HCT116 (cell line): Measurements from ENCODE around the gene POC1B. TPM values are rescaled to one million over a fixed set of nuclear protein-coding genes. Genes with fewer than 3 reads are reported as not detected.

Experiments used
- ATAC-seq: fragments of 200-7000 bp; cut with Tn5 transposase; 2 replicates; pipeline ENCODE4 v1.9.1; 2020; ENCODE audit warnings: mild to moderate bottlenecking, moderate library complexity
- BruUV-seq: library from RNA; stranded (reverse); fragments of 400-500 nt; replicated peaks from 2 replicates; lab custom pipeline; 2021; lab: Mats Ljungman, UMichigan
- CTCF ChIA-PET: fragments of 300-600 bp; sonication (Branson Sonifier 250); formaldehyde crosslinking; loops from one replicate; lab custom pipeline; 2021; ENCODE audit warnings: antibody characterized with exemption; lab: Charles Lee
- POLR2A ChIA-PET: fragments of 300-600, 350-600 bp; sonication (Branson Sonifier 250); formaldehyde crosslinking; loops from one replicate; lab custom pipeline; 2021; ENCODE audit warnings: antibody characterized with exemption; lab: Charles Lee
- RAD21 ChIA-PET, 2 experiments: fragments of 300-600 bp; sonication (Branson Sonifier 250); formaldehyde crosslinking; loops; one replicate each; lab custom pipeline; 2023; ENCODE audit warnings: low total read pairs in 2 of 2; ENCODE audit not compliant: uncharacterized antibody in 2 of 2, unreplicated experiment in 2 of 2, low non-redundant PET in 1 of 2; lab: Charles Lee
- DNase-seq: peaks from one replicate; pipeline ENCODE4 v3.0.0-alpha.2; 2010; ENCODE audit warnings: low read depth, low spot score
- H2AFZ ChIP-seq: fragments of 200-600 bp; shearing (Covaris generic), sonication (generic); 2 replicates; pipeline ENCODE4 v1.6.1; 2017; ENCODE audit warnings: low read depth, mixed run types, mixed read lengths, antibody characterized with exemption, low read length; ENCODE audit not compliant: poor library complexity, severe bottlenecking
- H3K27ac ChIP-seq: 2 replicates; pipeline ENCODE4 v1.5.1; 2012; ENCODE audit warnings: low read depth, low read length
- H3K27me3 ChIP-seq: fragments of 200-600 bp; sonication (generic); 2 replicates; pipeline ENCODE4 v1.6.1; 2016; ENCODE audit warnings: mixed run types, low read length, mixed read lengths; ENCODE audit not compliant: insufficient read depth
- H3K36me3 ChIP-seq, 2 experiments: fragments of 200-500 bp in 1 of 2; fragments of 200-600 bp in 1 of 2; sonication (Bioruptor generic) in 1 of 2; sonication (generic) in 1 of 2; 2 replicates each; pipeline versions ENCODE4 v1.5.1 to v1.6.1; 2014 to 2016; ENCODE audit warnings: low read length in 2 of 2, inconsistent platforms in 1 of 2, mixed read lengths in 1 of 2, mixed run types in 1 of 2; ENCODE audit not compliant: insufficient read depth in 2 of 2, control insufficient read depth in 1 of 2
- H3K4me1 ChIP-seq, 2 experiments: fragments of 200-600 bp in 1 of 2; sonication (generic) in 1 of 2; 2 replicates each; pipeline versions ENCODE4 v1.5.1 to v1.6.1; 2012 to 2017; ENCODE audit warnings: low read length in 2 of 2, inconsistent platforms in 1 of 2, mild to moderate bottlenecking in 1 of 2, mixed read lengths in 1 of 2, mixed run types in 1 of 2, moderate library complexity in 1 of 2; ENCODE audit not compliant: insufficient read depth in 2 of 2, control insufficient read depth in 1 of 2
- H3K4me2 ChIP-seq: fragments of 200-600 bp; sonication (generic); 2 replicates; pipeline ENCODE4 v1.6.1; 2017; ENCODE audit warnings: mixed run types, low read length, mixed read lengths
- H3K4me3 ChIP-seq, 2 experiments: fragments of 200-600 bp in 1 of 2; sonication (generic) in 1 of 2; replicated peaks in 1 of 2; 2 replicates each; pipeline ENCODE4 v1.5.1; 2011 to 2016; ENCODE audit warnings: low read length in 2 of 2, control low read depth in 1 of 2, low read depth in 1 of 2, mild to moderate bottlenecking in 1 of 2, mixed read lengths in 1 of 2, mixed run types in 1 of 2
- H3K79me2 ChIP-seq: fragments of 200-600 bp; sonication (generic); 2 replicates; pipeline ENCODE4 v1.6.1; 2017; ENCODE audit warnings: mild to moderate bottlenecking, mixed run types, low read length, moderate library complexity, mixed read lengths; ENCODE audit not compliant: insufficient read depth
- H3K9ac ChIP-seq: fragments of 200-600 bp; sonication (generic); 2 replicates; pipeline ENCODE4 v1.6.1; 2016; ENCODE audit warnings: low read length, mixed read lengths
- H3K9me2 ChIP-seq: fragments of 200-600 bp; sonication (generic), shearing (Covaris generic); 2 replicates; pipeline ENCODE4 v1.6.1; 2017; ENCODE audit warnings: mixed run types, mild to moderate bottlenecking, moderate library complexity; ENCODE audit not compliant: insufficient read depth
- H3K9me3 ChIP-seq, 2 experiments: fragments of 200-500 bp in 1 of 2; fragments of 200-600 bp in 1 of 2; sonication (Bioruptor generic) in 1 of 2; sonication (generic) in 1 of 2; 2 replicates each; pipeline ENCODE4 v1.6.1; 2014 to 2017; ENCODE audit warnings: low read length in 2 of 2, mixed read lengths in 2 of 2, inconsistent platforms in 1 of 2, low read depth in 1 of 2, mild to moderate bottlenecking in 1 of 2, mixed run types in 1 of 2, moderate library complexity in 1 of 2; ENCODE audit not compliant: control insufficient read depth in 1 of 2, insufficient read depth in 1 of 2
- H4K20me1 ChIP-seq: fragments of 200-600 bp; sonication (generic), shearing (Covaris generic); 2 replicates; pipeline ENCODE4 v1.6.1; 2017; ENCODE audit warnings: mixed run types, mild to moderate bottlenecking, moderate library complexity; ENCODE audit not compliant: insufficient read depth
- CBX3 ChIP-seq: IDR thresholded peaks from 2 replicates; pipeline ENCODE4 v1.6.1; 2012; ENCODE audit warnings: low read depth
- CEBPB ChIP-seq: IDR thresholded peaks from 2 replicates; pipeline ENCODE4 v1.6.1; 2012; ENCODE audit warnings: low read depth
- EGR1 ChIP-seq: IDR thresholded peaks from 2 replicates; pipeline ENCODE4 v1.6.1; 2012; ENCODE audit warnings: low read depth
- EZH2 ChIP-seq: fragments of 200-600 bp; sonication (generic); IDR thresholded peaks from 2 replicates; pipeline ENCODE4 v1.6.1; 2017; ENCODE audit warnings: antibody characterized with exemption, mixed run types
- EZH2phosphoT487 ChIP-seq: fragments of 200-600 bp; IDR thresholded peaks from 2 replicates; pipeline ENCODE4 v1.6.1; 2018; ENCODE audit warnings: antibody characterized with exemption, borderline replicate concordance
- JUND ChIP-seq: IDR thresholded peaks from 2 replicates; pipeline ENCODE4 v1.6.1; 2012
- POLR2AphosphoS5 ChIP-seq: IDR thresholded peaks from 2 replicates; pipeline ENCODE4 v1.6.1; 2011; ENCODE audit warnings: mild to moderate bottlenecking, low read depth, low read length, moderate library complexity
- RAD21 ChIP-seq: IDR thresholded peaks from 2 replicates; pipeline ENCODE4 v1.6.1; 2012; ENCODE audit warnings: low read depth, mild to moderate bottlenecking
- TCF7L2 ChIP-seq: IDR thresholded peaks from 2 replicates; pipeline ENCODE4 v1.7.0; 2011; ENCODE audit warnings: borderline replicate concordance, inconsistent platforms; ENCODE audit not compliant: insufficient read depth, insufficient read length; ENCODE audit errors: extremely low read depth
- intact Hi-C: fragments of 100-400 bp; cut with micrococcal nuclease; formaldehyde crosslinking; loops from 2 replicates; pipeline ENCODE4 v1.10.0; 2022
- total RNA-seq: library from RNA; stranded (reverse); gene quantifications from one replicate; pipeline ENCODE4 v1.2.1, GENCODE V29; 2021; ENCODE audit not compliant: unreplicated experiment
- TF ChIP-seq, protein P1 (sequence below): IDR thresholded peaks from 2 replicates; pipeline ENCODE4 v1.6.1; 2012
- TF ChIP-seq, protein P2 (sequence below), 3 experiments: fragments of 200-600 bp in 1 of 3; sonication (generic) in 1 of 3; IDR thresholded peaks in 2 of 3; conservative IDR thresholded peaks in 1 of 3; 2 replicates each; pipeline ENCODE4 v1.5.1; 2012 to 2017; ENCODE audit warnings: low read depth in 2 of 3, low read length in 2 of 3, antibody characterized with exemption in 1 of 3, borderline replicate concordance in 1 of 3, control low read depth in 1 of 3, mild to moderate bottlenecking in 1 of 3, mixed read lengths in 1 of 3, mixed run types in 1 of 3, moderate library complexity in 1 of 3; ENCODE audit not compliant: insufficient read depth in 1 of 3

Gene POC1B
- total RNA-seq, 1 experiment from 2014 or later: 14.3 TPM

DNA sequence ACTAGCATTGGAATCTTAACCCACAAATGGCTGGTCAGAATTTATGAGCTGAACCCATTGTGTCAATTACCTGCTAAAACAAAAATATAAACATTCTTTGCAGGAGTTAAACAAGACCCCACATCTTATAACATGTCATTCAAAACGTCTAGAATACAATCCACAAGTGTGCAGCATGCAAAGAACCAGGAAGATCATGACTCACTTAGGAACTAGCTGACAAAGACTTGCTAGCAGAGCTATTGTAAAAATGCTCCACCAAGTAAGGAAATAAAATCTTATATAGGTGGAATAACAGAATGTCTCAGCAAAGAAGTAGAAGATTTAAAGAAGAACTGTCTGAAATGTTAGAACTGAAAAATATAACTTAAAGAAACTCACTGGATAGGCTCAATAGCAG, 26.5 kb upstream of the POC1B start:
- H3K27ac ChIP-seq: no peak overlapping the region
- no peak overlapping the region for H3K4me2 ChIP-seq
- H4K20me1 ChIP-seq: no peaks in the 10 kb centered on the region
- no peaks in the 10 kb centered on the region for H3K79me2 ChIP-seq
- TF ChIP-seq RAD21: no peak
- TF ChIP-seq, protein P1, sequence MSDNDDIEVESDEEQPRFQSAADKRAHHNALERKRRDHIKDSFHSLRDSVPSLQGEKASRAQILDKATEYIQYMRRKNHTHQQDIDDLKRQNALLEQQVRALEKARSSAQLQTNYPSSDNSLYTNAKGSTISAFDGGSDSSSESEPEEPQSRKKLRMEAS: no peak
- TF ChIP-seq POLR2AphosphoS5: no peak
- no peak for TF ChIP-seq TCF7L2
- TF ChIP-seq CBX3: no peak
- no peak for TF ChIP-seq CEBPB
- TF ChIP-seq EZH2phosphoT487: no peak
- no peak for TF ChIP-seq JUND
- TF ChIP-seq, protein P2, sequence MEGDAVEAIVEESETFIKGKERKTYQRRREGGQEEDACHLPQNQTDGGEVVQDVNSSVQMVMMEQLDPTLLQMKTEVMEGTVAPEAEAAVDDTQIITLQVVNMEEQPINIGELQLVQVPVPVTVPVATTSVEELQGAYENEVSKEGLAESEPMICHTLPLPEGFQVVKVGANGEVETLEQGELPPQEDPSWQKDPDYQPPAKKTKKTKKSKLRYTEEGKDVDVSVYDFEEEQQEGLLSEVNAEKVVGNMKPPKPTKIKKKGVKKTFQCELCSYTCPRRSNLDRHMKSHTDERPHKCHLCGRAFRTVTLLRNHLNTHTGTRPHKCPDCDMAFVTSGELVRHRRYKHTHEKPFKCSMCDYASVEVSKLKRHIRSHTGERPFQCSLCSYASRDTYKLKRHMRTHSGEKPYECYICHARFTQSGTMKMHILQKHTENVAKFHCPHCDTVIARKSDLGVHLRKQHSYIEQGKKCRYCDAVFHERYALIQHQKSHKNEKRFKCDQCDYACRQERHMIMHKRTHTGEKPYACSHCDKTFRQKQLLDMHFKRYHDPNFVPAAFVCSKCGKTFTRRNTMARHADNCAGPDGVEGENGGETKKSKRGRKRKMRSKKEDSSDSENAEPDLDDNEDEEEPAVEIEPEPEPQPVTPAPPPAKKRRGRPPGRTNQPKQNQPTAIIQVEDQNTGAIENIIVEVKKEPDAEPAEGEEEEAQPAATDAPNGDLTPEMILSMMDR (IDR thresholded peaks at IDR 0.05 in 2 of 3, conservative IDR thresholded peaks at IDR 0.05 in 1 of 3; ENCODE audit: borderline replicate concordance in 1 of 3, insufficient read depth in 1 of 3, low read depth in 2 of 3, low read length in 2 of 3): no peak
- TF ChIP-seq EGR1: no peak
- TF ChIP-seq EZH2: no peak
- H3K9me2 ChIP-seq: no peaks in the 10 kb centered on the region
- peaks cover 5 to 15% of the 10 kb centered on the region in 2 experiments; a peak in 3 of 4 replicates for H3K4me1 ChIP-seq
- H3K27me3 ChIP-seq: no peaks in the 10 kb centered on the region
- ChIA-PET RAD21 (no interaction called here), POLR2A (no interaction called here), CTCF (interaction anchor here (1.8 kb wide), 1 partner anchor 9 kb away, joined by 6 read pairs; no protein-coding TSS in a partner anchor)
- intact Hi-C loops: no loop called here
- no peak for DNase-seq
- H2AFZ ChIP-seq: no peak overlapping the region
- no peak overlapping the region for H3K9ac ChIP-seq
- no peaks in the 10 kb centered on the region for H3K36me3 ChIP-seq
- ATAC-seq: no peak
- BruUV-seq: no TSS peak
- H3K4me3 ChIP-seq: no peak overlapping the region
- H3K9me3 ChIP-seq: no peaks in the 10 kb centered on the region
